Stimulated activated CD8-positive, alpha-beta memory T cell treated with anti-CD3 and anti-CD28 coated beads, Interleukin-15, amount 100 ng/mL, for 48 hours (primary cell): Measurements from ENCODE around the gene MORC2.

Experiments used
- DNase-seq, 2 donors: peaks; one replicate each; pipeline ENCODE4 v3.0.0-alpha.2; 2020; ENCODE audit warnings: low read depth in 2 of 2

Gene MORC2

DNA sequence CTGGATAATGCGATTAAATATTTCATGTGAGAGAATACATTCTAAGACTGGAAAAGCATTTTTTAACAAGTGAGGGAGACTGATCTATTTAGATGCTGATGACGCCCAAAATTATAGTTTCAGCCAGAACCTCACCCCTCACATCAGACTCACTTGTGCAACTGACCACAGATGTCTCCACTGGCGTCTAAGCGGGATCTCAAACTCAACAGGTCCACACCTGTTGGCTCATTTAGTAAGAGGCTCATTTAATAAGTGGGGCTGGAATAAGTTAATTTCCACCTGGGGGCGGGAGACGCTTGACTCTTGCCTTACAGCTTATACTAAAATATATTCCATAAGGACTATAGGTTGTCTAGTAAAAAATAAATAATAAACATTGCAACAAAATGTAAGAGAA is 47.5 kb downstream of the MORC2 start:
- DNase-seq, result no peak

DNA sequence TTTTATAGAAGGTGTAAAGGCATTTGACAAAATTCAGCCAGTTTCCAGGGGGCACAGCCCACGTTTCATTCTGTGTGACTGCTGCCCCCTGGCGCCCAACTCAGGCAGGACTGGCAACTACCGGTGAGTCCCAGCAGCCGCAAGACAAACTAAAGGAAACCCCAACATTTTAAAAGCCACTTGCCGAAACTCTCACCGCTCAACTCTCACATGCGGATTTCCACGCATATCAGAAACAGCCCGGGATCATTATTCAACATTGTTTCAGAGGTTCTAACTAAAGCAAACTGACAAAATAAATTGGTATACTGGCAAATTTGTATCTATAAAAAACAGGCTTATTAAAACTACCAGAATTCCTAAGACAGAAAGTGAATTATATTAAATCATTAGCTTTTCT is 48.2 kb downstream of the MORC2 start:
- DNase-seq, result peak; percentile 59 to 70

DNA sequence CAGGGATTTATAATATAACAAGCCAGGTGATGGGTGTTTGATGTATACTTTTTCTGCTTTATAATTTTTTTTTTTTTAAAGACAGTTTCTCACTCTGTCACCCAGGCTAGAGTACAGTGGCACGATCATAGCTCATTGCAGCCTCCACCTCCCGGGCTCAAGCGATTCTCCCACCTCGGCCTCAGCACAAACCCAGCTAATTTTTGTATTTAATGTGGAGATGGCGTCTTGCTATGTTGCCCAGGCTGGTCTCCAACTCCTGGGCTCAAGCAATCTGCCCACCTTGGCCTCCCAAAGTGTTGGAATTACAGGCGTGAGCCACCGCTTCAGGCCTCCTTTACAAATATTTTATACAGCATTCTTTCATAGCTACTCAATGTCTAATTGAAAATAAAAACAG is 48.6 kb downstream of the MORC2 start:
- DNase-seq, result no peak

DNA sequence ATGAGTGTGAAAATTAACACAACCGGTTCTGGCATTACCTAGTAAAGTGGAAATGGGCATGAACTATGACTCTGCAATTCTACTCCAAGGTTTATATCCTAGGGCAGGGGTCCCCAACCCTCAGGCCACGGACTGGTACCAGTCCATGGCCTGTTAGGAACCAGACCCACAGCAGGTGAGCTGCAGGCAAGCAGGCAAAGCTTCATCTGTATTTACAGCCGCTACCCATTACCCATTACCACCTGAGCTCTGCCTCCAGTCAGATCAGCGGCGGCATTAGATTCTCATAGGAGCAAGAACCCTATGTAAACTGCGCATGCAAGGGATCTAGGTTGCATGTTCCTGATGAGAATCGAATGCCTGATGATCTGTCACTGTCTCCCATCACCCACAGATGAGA is 49.8 kb downstream of the MORC2 start:
- no peak for DNase-seq

DNA sequence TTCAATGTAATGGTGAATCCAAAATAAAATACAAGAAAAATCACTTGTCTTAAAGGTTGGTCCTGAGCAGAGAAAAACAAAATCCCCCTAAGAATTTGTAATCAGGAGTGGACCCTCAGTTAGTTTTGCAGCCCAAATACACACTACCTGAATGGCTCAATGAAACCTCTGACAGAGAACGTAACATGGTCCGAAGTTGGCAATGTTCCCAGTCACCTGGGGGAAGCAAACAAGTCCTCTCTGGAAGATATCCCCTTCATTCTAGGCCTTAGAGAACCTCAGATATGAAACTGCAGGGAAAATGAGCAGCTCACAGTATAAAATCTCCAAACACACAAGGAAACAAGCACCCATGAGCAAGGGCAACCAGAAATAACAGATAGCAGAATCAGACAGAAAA is 58.2 kb downstream of the MORC2 start:
- DNase-seq, result no peak

DNA sequence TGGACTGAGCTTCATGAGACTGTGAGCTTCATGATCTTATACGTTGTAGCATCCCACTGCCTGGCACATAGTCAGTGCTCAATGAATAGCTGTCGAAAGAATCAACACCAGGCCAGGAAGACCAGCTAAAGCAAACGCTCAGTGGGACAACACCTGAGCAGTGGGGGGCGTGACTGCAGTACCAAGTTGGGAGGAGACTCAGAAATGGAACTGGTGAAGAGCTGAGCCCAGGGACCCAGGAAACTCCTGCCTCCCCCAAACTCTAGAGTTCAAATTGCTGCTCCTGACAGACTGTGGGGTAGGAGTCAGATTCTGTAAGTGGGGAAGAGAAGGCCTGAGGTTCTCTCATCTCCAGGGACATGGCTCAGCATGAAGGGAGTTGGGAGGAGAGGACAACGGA is 59.3 kb downstream of the MORC2 start:
- no peak for DNase-seq

DNA sequence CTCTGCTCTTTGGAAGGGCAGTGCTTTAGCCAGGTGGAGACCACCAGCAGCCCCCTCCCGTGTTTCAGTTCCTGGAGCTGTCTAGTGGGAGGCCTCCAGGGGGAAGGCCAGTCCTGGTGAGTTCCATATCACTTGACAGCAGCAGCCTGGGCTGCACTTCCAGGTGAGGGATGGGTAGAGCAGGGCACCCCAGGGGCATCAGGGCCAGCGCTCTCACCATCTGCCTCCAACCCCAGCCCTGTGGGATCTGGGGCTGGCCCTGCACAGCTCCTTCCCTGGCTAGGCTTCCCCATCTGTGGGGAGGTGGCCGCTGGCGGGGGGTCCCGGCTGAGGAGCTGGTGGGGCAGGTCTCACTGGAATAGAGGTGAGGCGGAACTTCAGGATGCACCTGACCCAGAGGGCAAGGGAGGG is 60.5 kb downstream of the MORC2 start:
- no peak for DNase-seq

DNA sequence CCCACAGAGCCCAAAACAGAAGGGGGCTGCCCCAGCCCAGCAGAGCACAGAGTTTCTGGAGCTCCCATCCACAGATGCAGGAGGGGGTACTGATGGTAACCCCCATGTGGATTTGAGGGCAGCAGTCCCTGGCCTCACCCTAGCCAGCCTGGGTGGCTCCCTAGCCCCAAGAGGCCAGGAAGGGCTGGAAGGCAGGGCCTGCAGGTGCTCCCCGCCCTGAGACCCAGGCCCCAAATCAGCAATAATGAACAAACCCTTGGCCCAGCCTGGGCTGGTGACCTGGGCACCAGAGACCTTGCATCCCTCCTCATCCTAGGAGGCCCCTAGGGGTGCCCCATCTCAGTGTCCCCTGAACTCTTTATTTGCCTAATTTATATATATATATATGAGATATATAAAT is 61.6 kb downstream of the MORC2 start:
- no peak for DNase-seq

DNA sequence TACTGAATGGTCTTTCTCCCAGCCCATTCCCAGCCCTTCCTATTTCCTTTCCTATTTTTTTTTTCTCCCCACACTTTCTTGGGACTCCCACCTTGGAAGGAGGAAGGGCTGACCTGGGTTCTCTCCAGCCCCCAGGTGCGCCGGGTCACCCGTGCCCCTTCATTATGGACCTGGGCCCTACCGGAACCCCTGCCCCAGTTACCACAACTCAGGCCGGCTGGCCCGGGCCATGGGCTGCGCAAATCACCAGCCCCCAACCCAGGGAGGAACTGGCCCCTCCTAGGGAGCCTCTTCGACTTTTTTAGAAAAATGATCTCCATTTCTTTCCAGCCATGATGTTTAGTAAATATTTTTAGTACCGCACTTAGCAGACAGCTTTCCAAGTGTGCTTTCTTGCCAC is 62.2 kb downstream of the MORC2 start:
- DNase-seq, result no peak

DNA sequence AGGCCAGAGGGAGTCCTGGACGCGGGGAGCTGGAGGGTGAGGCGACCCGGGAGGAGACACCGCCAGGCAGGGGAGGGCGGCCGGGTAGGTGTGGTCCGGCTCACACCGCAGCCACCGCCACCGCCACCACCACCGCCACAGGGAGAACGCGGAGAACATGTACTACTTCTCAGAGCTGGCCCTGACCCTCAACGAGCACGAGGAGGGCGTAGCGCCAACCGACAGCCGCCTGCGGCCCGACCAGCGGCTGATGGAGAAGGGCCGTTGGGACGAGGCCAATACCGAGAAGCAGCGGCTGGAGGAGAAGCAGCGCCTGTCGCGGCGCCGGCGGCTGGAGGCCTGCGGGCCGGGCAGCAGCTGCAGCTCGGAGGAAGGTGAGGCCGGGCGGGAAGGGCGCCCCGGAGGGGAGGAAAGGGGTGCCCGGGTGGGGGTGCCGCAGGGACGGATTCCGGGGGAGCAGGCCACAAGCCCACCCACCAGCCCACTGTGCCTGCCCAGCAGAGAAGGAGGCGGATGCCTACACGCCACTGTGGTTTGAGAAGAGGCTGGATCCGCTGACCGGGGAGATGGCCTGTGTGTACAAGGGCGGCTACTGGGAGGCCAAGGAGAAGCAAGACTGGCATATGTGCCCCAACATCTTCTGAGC is 62.8 kb downstream of the MORC2 start:
- DNase-seq, result no peak

DNA sequence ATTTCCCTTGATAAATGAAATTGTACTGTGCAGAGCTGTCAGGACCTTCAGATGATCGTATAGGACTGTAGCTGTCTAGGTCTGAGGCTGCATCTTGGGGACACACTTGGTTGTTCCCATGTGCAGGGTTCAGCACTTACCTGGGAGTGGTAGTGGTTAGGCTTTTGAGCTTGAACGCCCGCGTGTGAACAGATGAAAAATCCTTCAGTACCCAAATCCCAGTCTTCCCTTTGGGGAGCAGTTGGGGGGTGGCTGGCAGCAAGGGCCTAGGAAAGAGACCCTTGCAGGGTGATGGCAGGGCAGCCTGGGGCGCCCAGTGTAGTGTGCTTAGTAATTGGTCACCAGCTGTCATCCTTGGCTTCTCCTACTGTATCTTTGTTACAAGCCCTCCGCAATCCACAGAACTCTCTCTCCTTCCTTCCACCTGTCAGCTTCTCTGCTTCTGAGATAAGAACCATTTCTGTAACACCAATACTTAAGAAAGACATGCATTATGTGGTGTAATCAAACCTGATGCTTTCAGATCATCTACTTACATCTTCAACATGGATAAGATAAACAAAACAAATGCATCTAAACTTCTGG is 64.6 kb downstream of the MORC2 start:
- DNase-seq, result no peak

DNA sequence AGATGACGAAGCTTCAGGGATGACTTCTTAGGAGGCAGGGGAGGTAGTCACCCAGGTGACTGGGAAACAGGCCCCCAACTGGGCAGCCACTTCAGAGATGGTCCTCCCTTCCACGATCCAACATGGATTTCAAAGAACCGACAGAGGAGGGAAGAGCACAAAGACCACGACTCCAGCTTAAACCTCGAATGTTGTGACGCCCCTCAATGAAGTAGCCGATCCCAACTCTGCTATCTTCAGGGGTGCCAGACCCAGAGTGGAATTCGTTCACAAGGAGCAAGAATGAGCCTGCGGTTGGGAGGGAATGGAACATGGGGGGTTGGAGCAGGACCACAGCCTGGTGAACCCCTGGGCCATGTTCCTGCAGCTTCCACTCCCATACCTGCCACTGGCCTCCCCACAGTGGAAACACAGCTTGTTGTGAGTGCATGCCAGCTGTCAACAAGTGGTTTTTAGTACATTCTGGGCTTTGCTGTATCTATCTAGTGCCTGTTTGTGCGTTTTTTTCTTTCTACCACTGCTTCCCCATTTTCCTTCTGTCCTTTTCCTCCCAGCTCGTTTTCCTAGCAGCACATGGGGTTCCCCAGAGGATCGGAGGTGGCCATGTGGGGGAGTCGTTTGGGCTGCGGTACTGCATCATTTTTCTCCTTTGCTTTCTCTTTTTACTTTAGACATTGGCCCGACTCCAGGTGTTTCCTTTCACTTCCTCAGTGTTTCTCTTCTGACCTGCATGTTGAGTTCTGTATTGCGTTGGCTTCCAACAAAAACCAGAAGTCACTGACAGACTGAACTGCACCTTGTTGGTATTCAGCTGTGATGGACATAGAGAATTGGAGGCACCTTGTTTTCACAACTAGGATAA is 65.8 kb downstream of the MORC2 start:
- no peak for DNase-seq

DNA sequence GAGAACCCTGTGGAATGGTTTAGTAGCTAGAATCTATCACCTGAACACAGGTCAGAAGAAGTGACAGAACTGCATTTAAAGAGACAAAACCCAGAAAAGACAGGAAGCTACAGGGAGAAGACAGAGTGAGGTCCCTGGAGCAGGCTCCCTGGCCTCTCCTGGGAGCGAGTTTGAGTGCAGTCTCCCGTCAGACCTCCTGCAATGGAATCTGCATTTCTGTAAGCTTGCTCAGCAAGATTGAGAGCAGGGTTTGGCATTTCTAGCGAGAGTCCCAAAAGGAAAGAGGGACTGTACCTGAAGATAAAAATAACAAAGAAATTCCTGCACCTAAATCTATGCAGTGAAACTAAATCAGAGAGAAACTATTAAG is 74.2 kb downstream of the MORC2 start:
- no peak for DNase-seq

DNA sequence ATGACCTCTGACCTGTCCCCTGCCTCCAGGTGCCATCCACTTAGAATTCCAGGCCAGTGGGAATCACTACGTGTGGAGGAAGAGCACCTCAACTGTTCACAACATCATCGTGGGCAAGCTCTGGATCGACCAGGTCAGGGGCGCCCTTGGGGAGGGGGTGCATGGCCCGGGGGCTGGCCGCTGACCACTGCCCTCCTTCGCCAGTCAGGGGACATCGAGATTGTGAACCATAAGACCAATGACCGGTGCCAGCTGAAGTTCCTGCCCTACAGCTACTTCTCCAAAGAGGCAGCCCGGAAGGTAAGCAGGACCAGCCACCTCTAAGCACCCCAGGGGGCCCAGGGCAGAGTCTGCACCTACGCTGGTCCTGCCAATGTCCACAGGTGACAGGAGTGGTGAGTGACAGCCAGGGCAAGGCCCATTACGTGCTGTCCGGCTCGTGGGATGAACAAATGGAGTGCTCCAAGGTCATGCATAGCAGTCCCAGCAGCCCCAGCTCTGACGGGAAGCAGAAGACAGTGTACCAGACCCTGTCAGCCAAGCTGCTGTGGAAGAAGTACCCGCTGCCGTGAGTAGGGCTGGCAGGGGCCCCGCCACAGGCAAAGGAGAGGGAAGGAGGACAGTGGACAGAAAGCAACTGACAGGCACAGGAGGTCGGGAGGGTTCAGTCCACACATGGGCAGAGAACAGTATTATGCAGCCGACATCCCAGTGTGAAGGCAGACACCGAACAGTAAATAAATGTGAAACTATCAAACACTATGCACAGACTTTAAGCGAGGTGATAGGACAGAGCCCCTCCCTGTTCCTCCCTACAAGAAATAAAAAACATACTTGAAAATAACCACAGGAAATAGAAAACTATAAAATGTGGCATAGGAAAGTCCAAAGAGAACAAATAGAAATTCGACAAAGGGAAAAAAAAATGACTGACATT is 74.9 kb downstream of the MORC2 start:
- DNase-seq, result no peak

DNA sequence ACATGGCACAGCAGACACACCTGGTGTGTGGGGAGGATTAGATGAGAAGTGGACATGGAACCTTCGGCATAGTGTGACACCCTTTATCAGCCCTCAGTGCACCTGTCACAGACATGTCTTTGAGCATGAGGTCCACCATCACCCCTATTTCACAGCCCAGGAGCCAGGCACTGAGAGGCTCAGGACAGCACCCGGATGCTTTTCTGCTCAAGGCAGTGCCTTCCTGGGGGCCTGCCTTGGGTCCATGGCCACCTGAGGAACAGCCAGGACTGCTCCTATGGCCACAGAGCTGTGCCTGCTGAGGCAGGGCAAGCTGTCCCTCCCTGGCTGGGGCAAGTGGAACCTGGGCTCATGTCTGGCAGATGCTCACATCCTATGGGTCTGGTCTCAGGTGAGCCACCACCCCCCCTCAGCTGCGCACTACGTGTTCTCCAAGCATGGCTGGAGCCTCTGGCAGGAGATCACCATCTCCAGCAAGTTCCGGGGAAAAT is 75.8 kb downstream of the MORC2 start:
- DNase-seq, result no peak

DNA sequence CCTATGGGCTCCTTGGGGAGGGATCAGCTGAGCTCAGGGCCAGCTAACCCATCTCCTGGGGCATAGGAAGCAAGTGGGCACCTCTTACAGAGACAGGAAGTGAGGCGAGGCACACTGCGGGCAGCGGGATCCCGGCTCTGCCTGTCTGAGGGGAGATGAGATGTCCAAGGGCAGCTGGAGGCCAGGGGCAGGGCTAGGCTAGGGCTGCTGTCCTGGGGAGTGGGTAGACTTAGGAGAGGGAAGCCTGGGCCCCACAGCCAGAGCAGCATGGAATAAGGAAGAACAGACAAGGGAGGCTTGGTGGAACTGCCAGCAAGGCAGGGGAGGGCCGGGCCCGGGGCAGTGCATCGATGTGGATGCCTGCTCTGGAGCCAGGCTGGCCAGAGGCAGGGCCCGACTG is 76.3 kb downstream of the MORC2 start:
- no peak for DNase-seq

DNA sequence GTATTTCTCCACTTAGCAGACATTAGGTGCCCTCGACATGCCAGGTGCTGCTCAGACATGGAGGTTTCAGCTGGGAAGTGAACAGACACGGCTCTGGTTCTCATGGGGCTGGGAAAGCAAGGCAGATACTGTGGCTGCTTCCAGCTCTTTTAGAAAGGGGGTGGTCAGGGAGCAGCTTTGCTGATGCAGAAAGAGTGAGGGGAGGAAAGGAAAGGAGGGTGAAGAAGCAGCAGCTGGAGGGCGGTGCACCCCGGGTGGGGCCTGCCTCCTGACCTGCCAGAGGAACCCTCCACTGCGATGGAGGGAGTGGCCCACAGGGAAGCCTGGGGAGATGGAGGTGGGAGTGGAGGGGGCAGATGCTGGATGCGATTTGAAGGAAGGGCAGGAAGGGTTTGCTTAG is 76.8 kb downstream of the MORC2 start:
- no peak for DNase-seq

DNA sequence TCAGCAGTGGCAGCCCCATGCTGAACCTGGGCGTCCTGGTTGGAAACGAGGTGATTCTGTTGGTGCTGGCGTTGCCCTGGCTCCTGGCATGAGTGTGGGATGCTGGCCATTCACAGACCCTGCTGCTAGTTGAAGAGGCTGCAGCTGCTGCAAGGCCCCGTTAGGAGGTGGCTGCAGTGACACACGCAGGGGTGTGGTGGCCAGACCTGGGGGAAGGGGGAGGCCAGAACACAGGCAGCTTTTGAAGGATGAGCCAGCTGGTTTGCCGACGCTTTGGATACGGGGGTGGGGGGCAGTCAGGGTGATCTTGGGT is 77.2 kb downstream of the MORC2 start:
- no peak for DNase-seq

DNA sequence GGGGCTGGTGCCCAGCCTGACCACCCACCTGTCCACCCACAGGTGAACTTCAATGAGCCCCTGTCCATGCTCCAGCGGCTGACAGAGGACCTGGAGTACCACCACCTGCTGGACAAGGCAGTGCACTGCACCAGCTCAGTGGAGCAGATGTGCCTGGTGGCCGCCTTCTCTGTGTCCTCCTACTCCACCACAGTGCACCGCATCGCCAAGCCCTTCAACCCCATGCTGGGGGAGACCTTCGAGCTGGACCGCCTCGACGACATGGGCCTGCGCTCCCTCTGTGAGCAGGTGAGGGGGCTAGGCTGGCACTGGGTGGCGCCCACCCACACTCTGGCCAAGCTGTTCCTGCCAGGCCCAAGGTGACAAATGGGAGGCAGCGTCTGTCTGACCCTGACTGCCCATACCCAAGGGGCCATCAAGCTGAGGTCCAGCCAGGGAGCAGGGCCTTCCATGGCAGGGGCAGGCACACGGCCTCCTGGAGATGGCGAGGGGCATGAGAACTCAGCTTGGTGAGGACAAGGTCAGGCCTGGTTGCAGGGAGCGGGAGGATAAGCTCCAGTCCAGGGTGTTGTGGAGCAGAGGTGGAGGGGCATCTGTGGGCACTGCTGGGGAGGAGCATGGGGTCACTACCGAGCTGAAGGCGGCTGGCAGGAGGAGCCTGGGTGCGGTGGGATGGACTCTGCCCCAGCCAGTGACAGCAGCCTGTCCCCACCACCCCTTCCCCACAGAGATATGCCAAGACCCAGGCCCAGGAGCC is 77.7 kb downstream of the MORC2 start:
- DNase-seq, result no peak

DNA sequence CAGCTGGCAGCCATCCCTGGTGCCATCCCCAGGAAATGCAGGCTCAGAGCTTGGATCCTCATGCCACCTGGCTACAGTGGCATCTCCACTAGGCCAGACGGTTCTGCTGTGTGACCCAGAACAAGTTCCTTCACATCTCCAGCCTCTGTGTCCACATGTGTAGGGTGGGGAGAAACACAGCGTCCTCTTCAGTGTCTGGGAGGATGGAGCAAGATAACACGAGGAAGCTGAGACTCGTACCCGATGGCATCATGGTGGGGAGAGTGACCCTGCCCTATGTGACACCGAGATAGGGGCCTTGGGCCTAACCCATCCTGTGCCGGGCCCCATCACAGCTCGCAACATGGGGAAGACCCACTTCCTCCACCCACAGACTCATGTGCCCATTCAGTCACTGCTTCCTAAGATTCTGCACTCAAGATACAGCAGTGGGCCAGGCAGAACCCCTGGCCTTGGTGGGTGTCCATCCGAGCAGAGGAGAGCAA is 78.5 kb downstream of the MORC2 start:
- DNase-seq, result no peak
